ENCODE measurements around the gene AIFM3.

- TF ChIP-seq CTCF (IDR thresholded peaks at IDR 0.05): no peak
- no peak for TF ChIP-seq ZFX (IDR thresholded peaks at IDR 0.05; ENCODE audit: borderline replicate concordance)
Measured at GRCh38 chr22:20968281-20968977, 1.4 kb downstream of the AIFM3 start.
